CD4-positive, alpha-beta T cell treated with Interleukin-6 for 4 hours (primary cell): Measurements from ENCODE around the gene ZFYVE28.

Source experiments
- DNase-seq: peaks from one replicate; pipeline ENCODE4 v3.0.0-alpha.2; 2020; ENCODE audit warnings: mixed read lengths

Gene ZFYVE28

DNA sequence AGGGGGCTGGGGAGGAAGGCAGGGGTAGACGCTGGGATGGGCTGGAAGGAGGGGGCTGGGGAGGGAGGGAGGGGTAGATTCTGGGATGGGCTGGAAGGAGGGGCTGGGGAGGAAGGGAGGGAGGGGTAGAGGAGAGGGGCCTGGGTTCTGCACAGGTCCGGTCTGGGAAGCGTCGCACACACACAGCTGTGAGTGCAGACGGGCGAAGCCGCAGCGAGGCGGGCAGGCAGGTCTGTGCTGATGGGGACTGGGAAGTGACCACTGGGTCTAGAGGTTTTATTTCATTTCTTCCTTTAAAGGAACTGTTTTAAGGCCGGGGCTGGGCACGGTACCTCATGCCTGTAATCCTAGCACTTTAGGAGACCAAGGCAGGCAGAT is 87.4 kb downstream of the ZFYVE28 start:
- no peak for DNase-seq

DNA sequence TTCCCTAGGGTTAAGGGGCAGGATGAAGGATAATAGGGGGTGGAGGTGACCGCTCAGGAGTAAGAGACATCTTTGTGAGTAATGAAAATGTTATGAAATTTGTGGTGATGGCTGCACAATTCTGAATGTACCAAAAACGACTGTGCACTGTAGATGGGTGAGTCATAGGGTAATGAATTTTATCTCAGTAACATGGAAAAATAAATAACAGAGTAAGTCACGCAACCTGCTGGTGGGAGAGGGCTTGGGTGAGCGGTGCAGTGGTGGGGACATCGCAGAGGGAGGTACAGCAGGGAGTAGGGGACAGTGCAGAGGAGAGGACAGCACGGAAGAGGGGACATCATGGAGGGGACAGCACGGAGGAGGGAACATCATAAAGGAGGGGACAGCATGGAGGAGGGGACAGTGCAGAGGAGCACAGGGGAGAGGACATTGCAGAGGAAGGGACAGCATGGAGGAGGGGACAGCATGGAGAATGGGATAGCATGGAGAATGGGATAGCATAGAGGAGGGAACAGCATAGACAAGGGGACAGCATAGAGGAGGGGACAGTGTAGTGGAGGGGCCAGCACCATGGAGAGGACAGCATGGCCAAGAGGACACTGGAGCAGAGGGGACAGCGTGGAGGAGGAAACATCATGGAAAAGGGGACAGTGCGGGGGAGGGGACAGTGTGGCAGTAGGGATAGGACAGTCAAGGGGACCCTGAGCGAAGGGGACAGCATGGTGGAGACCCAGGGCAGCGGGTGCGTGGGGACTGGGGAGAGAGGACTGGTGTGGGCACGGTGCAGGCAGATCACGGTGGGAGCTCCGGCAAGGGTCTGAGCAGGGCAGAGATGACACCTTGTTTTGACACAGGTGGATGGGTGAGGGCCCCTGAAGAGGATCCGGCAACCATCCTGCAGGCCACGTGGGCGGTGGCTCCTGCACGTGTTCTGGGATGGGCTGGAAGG is 88.1 kb downstream of the ZFYVE28 start:
- DNase-seq = no peak

DNA sequence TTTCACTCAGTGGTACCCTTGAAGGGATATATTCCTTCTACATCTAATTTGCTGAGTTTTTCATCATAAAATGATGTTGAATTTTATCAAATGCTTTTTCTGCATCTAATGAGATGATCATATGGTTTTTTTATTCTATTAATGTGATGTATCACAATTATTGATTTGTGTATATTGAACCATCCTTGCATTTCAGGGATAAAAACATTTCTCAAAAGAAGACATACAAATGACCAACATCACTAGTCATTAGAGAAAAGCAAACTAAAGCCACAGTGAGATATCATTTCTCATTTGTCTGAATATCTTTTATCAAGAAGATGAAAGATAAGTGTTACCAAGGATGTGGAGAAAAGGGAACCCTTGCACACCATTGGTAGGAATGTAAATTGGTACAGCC is 90.9 kb downstream of the ZFYVE28 start:
- no peak for DNase-seq

DNA sequence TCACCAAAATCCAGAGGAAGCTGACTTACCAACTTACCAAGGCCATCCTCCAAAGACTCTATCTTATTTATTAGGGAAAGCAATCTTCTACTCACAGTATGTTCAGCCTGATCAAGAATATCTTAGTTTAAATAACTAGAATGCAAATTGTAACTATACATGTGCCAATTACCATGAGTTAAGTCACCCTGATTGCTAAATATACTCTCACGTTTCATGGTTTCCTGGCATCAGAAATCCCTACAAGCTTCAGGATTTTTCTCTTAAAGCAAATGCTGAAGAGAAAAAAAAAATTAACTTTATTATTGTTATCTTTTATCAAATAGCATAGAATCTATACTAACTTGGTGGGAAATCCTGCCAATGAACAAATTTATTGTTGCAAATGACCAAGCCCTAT is 93.6 kb downstream of the ZFYVE28 start:
- no peak for DNase-seq

DNA sequence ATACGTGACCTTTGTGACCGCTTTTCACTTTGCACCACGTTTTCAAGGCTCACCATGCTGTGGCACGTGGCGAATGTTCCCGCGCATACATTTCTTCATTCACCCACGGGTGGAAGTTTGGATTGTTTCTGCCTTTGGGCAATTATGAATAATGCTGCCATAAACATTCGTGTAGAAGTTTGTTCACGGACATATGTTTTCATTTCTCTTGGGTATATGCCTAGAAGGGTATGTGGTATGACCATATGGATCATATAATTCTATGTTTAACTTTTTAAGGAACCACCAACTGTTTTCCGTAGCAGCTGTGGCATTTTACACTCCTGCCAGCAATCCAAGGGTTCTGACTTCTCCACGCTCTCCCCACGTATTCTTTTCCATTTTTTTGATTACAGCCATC is 95.6 kb downstream of the ZFYVE28 start:
- no peak for DNase-seq

DNA sequence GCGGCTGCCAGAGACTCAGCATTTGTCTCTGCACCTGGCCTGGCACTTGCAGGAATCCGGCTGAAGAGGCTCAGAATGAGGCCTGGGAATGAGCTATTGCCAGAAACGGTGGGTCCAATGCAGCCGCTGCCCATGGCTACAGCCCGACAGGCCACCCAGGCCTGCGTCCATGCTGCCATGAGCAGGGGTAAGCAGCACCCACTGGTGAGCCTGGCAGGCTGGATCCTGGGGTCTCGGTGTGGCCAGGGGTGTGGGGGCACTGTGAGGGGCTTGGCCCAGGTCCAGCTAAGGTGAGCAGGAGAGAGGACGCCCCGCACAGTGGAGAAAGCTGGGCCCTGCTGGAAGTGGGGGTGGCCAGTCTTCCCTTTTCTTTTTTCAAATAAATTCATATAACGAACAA is 96.2 kb downstream of the ZFYVE28 start:
- DNase-seq = no peak

DNA sequence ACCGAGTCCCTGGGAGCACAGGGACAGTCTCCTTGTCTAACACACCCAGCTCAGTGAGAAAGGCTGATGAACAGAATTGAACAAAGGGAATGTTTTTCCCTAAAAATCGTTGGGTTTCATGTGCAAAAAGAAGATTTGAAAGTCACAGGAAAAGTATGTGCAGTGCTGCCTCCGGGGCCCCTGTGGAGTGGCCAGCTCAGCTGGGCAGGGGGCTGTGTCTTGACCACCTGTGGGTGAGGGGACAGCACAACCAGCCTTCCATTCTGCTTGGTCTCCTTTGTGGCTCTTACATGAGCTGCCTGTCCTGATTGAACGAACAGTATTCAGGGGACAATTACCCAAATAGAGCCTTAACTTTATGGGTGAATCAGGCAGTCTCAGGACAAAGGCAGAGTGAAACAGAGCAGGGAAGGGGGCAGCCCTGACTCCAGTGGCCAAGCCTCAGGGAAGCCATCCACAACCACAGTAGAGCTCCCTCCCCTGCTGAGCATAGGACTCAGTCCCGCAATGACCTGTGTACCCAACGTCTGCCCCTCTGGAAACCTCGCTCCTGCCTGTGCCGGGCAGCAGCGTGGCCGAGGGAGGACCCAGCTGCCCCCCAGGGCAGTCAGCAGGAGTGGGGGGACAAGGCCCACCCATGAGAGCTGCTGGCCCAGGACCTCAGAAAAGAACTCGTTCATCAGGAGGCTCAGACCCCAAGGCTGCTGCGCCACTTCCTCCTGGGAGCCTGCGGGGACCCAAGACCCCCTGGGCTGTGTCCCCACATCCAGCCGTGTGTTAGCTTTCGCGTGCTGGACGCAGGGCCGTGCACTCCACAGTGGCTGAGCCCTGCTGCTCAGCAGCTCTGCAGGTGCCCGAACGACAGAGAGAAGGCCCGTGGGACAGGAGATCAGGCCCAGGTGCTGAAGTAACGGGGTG is 96.9 kb downstream of the ZFYVE28 start:
- DNase-seq = no peak

DNA sequence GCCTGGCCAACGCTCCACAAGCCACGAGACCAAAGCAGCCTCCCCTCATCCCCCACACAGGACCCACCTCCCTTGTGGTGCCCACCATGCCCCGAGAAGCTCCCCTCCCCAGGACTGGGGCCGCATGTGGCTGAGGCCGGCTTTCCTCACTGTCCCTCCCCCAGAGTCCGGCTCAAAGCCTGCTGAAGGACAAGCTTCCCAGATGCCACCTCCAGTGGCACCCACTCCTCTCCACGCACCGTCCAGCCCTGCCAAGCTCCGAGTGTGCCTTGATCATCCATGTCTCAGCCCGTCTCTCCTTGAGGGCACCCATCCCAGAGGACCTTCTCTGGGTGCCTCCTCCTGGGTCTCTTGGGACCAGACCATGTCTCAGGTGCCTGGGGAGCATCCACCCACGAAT is 97.7 kb downstream of the ZFYVE28 start:
- no peak for DNase-seq

DNA sequence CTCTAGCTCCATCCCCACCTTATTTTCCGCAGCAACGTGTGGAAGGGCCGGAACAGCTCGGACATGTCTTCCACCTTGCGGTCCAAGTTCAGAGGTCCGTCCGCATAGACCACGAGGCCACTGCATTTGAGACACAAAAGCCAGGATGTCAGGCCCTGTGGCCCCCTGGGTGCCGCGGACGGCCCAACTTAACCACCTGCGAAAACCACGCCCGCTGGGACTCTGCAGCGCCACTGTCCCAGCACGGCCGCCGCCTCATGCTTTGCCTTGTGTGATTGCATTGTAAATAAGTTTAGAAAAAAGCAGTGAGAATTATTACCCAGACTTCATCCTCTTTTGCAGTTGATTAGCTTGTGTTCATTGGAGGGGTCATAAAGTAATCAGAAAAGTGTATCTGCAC is 98.3 kb downstream of the ZFYVE28 start:
- DNase-seq = no peak

DNA sequence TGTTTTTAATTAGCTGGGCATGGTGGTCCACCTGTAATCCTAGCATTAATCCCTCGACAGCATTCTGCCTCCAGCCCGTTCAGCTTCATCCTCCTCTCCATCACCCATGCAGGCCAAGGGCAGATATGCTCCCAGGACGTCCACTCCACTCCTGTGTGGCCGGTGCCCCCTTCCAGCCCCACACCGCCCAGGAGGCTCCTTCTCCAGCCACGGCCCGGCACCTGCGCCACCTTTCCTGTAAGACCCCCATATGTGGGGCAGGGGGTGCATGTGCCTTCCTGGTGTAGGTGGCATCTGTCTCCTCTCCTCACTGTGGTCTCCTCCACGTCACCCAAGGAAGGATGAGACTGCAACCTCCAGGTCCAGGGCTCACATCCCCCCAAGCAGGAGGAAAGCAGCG is 99.6 kb downstream of the ZFYVE28 start:
- no peak for DNase-seq

DNA sequence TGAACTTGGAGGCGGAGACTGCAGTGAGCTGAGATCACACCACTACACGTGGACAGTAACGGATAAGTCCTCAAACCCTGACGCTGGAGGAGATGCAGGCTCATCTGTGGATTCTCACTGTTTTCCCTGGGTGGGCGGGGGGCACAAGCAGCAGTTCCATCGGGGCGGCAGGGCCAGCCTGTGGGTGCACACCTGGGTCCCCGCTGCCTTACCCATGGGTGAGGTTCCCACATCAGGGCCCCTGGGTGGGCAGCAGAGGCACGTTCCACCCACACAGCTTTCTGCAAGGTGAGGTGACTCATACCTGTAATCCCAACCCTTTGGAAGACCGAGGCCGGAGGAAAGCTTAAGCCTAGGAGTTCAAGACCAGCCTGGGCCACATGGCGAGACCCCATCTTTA is 100.0 kb downstream of the ZFYVE28 start:
- DNase-seq = no peak

DNA sequence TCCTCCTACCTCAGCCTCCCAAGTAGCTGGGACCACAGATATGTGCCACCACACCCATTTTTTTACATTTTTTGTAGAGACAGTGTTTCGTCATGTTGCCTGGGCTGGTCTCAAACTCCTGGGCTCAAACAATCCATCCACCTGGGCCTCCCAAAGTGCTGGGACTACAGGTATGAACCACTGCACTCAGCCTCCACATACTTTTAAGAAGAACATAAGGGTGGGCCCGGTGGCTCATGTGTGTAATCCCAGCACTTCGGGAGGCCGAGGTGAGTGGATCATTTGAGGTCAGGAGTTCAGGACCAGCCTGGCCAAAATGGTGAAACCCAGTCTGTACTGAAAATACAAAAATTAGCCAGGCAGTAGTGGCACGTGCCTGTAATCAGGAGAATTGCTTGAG is 105.1 kb downstream of the ZFYVE28 start:
- no peak for DNase-seq

DNA sequence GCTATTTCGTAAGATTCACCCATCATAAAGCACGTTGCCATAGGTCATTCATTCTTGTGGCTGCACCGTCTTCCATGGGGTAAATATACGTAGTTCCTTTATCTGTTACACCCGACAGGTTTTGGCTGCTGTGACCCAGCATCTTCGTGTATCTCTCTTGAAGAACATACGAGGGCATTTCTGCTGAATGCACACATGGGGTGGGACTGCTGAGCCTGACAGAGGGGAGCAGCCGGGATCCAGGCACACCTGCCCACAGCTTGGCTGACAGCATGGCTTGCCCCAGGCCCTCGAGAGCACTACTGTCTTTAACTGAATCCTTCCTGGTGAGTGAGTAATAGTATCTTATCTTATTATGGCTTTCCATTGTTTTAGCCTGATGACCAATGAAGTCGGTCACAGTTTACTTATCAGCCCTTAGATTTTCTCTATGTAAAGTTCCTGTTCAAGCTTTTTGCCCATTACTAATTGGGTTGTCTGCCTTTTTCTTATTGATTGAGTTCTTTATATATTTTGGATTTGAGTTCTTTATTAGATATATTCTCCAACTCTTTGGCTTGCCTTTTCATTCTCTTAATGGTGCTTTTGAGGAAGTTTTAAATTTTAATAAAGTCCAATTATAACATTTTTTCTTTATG is 111.6 kb downstream of the ZFYVE28 start:
- DNase-seq = no peak

DNA sequence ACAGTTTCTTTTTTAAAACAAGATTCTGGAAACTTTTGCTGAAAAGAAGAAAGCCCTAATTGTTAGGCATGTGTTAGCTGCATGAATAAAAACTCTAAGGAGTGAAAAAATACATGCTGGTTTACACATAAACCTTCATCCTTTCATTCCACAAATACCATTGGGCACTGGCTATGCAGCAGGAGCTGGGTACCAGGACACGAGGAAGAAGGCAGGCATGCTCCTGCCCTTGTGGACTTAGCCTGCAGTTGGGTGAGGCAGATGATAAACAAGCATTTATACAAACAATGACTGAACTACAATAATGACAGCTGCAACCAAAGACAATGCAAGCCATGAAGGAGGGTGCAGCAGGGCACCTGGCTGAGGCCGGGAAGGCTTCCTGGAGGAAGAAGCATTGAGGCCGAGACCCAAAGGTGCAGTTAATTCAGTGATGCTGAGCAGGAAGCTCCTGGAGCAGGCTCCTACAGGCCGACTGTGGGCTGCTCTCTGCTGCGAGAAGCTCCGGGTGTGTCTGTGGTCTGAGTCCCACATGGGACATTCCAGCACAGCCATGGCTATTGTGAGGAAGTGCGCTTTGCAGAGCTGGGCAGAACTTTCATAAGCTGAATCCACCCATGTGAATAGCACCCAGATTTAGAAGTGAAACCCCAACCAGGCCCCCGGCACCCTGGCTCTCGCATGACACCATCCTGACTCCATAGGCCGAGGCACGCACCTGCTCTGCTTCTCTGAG is 112.5 kb downstream of the ZFYVE28 start:
- DNase-seq = no peak

DNA sequence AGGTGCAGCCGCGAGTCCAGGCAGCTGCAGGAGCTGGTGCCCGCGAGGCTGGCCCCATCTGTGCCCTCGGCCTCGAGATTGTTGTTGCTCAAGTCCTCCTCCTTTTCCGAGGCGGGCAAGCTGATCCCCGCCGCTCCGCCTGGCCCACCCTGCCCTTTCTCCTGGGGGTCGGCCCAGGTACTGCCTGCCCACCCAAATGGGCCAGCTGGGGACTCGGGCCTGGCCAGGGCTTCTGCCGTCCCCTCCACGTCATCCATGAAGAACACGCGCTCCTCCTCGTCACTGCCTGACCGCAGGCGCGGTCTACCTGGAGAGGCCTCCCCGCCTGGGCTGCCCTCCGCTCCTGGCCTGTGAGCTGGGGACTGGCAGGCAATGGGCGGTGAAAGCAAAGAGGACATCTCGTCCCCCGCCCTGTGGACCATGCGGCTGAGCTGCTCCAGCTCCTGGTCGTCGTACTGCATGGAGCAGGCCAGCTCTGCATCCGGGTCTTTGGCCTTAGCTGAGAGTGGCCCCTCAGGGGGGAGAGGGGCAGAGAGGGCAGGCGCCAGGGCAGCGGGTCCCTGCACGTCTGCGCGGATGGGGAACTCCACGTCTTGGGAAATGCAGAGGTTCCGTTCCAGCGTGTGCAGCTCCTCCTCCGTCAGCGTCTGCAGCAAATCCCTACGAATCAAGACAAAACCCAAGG is 113.4 kb downstream of the ZFYVE28 start:
- no peak for DNase-seq

DNA sequence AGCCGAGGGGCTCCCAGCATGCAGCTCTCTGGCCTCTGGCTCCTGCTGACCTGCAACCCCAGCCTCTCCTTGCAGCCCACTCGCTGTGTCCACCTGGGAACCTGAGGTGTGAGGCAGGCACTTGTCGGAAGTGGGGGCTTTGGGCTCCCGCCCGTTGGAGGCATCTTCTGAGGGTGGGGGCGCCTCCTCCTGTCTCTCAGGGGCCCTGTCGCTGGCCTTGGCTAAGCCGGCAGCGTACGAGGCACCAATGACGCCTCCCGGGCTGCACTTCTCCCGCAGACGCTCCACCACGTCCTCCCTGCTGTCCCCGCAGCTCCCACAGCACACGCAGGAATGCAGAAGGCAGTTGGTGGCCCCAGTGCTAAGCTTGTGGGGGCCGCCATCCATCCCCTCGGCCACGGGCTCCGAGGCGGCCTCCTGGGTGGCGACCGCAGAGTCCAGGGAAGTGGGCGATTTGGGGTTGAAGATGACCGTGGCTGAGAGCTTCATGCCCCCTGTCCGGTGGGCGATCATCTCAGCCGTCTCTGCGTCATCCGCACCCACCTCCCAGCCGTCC is 114.0 kb downstream of the ZFYVE28 start:
- no peak for DNase-seq

DNA sequence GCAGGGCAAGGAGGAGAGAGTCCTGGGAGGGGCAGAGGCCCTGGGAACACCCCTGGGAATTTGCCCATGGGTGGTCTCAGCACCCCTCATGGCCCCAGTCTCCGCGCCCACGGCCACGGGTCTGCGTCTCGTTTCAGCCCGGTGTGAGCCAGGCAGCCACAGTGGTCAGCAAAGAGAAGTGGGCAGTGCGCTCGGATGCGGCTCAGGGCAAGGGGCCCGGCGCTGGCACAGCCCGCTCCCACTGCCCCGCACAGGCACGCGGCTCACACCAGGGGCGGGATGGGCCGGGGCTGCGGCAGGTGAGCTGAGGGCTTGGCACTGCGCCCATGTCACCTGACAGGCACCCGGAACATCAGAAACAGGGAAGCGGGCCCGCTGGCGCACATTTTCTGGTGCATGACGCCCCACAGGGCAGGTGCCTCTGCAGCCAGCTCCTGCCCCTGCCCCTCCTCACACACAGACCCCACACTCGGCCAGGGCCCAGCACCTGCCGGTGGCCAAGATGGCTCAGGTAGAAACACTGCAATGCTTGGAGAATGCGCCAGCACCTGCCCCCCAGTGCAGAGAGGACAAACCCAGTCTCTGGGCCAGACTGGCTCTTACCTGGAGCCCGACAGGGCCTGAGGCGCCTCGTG is 114.6 kb downstream of the ZFYVE28 start:
- no peak for DNase-seq

DNA sequence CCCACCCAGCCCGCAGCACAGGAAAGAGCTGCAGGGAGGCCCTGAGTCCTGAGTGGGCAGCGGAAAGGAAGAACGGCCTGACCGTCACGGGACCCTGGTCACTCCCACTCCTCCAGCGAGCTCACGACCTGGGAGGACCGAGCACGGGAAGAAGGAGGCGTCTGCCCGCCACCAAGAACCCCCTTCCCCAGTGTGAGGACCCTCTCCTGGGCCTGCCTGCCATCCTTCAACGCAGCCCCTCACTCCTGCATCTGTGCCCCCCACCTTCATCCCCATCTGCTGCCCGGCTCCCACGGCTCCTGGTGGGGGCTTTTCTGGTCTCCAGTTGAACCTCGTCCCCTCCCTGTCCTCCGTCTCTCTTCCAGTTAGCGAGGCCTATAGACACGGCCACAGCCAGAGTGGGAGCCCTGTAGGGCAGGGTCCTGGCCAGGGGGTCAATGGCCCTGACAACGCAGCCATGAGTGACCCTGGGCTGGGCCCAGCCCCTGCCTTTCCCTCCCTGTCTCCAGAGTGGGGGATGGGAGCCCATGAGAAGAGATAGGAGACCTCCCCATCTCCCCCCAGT is 115.2 kb downstream of the ZFYVE28 start:
- DNase-seq = no peak

DNA sequence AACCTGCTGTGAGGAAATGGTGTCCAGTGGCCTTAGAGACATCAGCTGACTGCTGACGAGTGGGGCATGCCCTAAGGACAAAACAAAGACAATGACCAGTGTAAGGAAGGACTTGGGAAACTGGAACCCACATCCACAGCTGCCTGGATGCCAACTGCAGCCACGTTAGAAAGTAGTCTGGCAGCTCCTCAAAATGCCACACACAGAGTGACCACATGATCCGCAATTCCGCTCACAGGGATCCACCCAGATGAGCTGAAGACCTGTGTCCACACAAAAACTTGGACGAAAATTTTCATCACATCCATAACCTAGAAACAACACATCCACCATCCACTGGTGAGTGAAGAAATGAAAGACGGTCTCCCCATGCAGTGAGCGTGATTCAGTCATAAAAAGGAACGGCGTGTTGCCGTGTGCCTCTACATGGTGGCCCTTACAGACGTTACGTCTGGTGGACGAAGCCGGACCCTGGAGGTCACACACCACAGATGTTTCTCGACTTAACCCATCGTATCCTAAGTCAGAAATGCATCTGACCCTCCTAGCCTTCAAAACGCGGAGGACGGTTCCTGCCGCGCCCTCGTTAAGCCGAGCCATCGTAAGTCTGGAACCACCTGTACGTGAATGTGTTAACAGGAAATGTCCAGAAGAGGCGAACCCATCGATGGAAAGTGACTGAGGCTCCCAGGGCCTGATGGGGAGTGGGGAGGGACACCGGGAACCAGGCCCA is 115.9 kb downstream of the ZFYVE28 start:
- no peak for DNase-seq

DNA sequence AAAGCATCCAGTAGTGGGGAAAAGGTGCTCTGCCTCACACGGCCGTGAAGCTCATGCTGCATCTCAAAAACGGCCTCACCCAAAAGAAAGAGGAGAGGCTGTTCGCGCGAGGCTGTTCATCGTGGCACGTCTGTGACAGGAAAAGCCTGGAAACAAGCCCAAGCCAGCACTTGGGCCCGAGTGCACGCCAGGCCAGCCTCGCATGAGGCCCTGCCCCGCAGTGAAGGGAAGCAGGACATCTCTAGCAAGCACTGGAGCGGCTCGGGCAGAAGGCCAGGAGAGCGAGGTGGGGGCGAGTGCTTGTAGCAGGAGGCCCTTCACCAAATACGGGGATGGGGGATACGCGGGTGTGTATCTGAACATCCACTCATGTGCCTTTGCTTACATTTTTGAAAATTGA is 116.6 kb downstream of the ZFYVE28 start:
- DNase-seq = no peak
